ENCODE data around the gene DCANP1. TPM values are rescaled to one million over a fixed set of nuclear protein-coding genes. Genes with fewer than 3 reads are reported as not detected.

Gene DCANP1
- total and polyA plus RNA-seq, 9 of the 15 experiments (the other 6 are each of a cell fraction or from before 2014, with no cell fraction given): not detected

GRCh38 chr5:135426102-135427082 is 20.8 kb downstream of the DCANP1 start (continued):
- TF ChIP-seq HIVEP1 (CRISPR knock-in tag; IDR thresholded peaks at IDR 0.05): no peak
- peak; percentile 83 to 88 for TF ChIP-seq FOXA3 (CRISPR knock-in tag; conservative IDR thresholded peaks at IDR 0.05 in 1 of 2, IDR thresholded peaks at IDR 0.05 in 1 of 2)
- peak; percentile 51 for TF ChIP-seq KLF16 (IDR thresholded peaks at IDR 0.05)
- peak in 1 of 2 experiments; percentile 57; a peak in 1 of 4 replicates for TF ChIP-seq MAZ (CRISPR knock-in tag; conservative IDR thresholded peaks at IDR 0.05 in 1 of 2, IDR thresholded peaks at IDR 0.05 in 1 of 2)
- TF ChIP-seq TEAD1 (CRISPR knock-in tag; IDR thresholded peaks at IDR 0.05): peak in 1 of 2 experiments; percentile 45; a peak in 1 of 4 replicates
- no peak for TF ChIP-seq MYC (IDR thresholded peaks at IDR 0.05; ENCODE audit: low read depth, low read length)
- no peak for TF ChIP-seq MYC (CRISPR knock-in tag; IDR thresholded peaks at IDR 0.05; ENCODE audit: borderline replicate concordance, low read depth)
- no peak for TF ChIP-seq ZNF217 (CRISPR knock-in tag; IDR thresholded peaks at IDR 0.05)
- no peak for TF ChIP-seq BDP1 (IDR thresholded peaks at IDR 0.05; ENCODE audit: insufficient read depth, insufficient read length)
- TF ChIP-seq SMC3 (conservative IDR thresholded peaks at IDR 0.05; ENCODE audit: insufficient read depth, low read depth, low read length): peak; percentile 53; the same call in 1 of the 2 replicates
- TF ChIP-seq ZNF717 (CRISPR knock-in tag; IDR thresholded peaks at IDR 0.05): no peak
- no peak for TF ChIP-seq ZNF316 (IDR thresholded peaks at IDR 0.05)
- no peak for TF ChIP-seq PBX2 (CRISPR knock-in tag; IDR thresholded peaks at IDR 0.05; ENCODE audit: low read depth)
- peak; percentile 62 for TF ChIP-seq PBX2 (tag; conservative IDR thresholded peaks at IDR 0.05; ENCODE audit: low read depth)
- peak; percentile 47 for TF ChIP-seq MEIS2 (IDR thresholded peaks at IDR 0.05; ENCODE audit: partially characterized antibody)
- no peak for TF ChIP-seq NFE2L1 (tag; IDR thresholded peaks at IDR 0.05; ENCODE audit: borderline replicate concordance, low read depth)
- no peak for TF ChIP-seq ZNF140 (CRISPR knock-in tag; IDR thresholded peaks at IDR 0.05)
- no peak for TF ChIP-seq BHLHE40 (IDR thresholded peaks at IDR 0.05; ENCODE audit: low read length)
- TF ChIP-seq ARID2 (IDR thresholded peaks at IDR 0.05): 0 out of 2 replicates have a peak, but pooled peaks have one; percentile 26
